Measurements from ENCODE around the gene EXOC4. TPM values are rescaled to one million over a fixed set of nuclear protein-coding genes. Genes with fewer than 3 reads are reported as not detected.

EXOC4 gene
- total RNA-seq, 4 donors from 2014 or later: 59.2 to 88.7 (median 71.6) TPM

- TF ChIP-seq, protein P1, sequence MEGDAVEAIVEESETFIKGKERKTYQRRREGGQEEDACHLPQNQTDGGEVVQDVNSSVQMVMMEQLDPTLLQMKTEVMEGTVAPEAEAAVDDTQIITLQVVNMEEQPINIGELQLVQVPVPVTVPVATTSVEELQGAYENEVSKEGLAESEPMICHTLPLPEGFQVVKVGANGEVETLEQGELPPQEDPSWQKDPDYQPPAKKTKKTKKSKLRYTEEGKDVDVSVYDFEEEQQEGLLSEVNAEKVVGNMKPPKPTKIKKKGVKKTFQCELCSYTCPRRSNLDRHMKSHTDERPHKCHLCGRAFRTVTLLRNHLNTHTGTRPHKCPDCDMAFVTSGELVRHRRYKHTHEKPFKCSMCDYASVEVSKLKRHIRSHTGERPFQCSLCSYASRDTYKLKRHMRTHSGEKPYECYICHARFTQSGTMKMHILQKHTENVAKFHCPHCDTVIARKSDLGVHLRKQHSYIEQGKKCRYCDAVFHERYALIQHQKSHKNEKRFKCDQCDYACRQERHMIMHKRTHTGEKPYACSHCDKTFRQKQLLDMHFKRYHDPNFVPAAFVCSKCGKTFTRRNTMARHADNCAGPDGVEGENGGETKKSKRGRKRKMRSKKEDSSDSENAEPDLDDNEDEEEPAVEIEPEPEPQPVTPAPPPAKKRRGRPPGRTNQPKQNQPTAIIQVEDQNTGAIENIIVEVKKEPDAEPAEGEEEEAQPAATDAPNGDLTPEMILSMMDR (IDR thresholded peaks at IDR 0.05): no peak
- no peak for DNase-seq (ENCODE audit: low spot score)
- ATAC-seq (ENCODE audit: low FRiP score): no peak
Measured at GRCh38 chr7:133360201-133360600, 107.3 kb downstream of the EXOC4 start.

GRCh38 chr7:133361806-133362205 is 108.9 kb downstream of the EXOC4 start:
- TF ChIP-seq, protein P1 (IDR thresholded peaks at IDR 0.05): no peak
- no peak for ATAC-seq (ENCODE audit: low FRiP score)
- no peak for DNase-seq (ENCODE audit: low spot score)

- no peak for DNase-seq (ENCODE audit: low spot score)
- ATAC-seq (ENCODE audit: low FRiP score): no peak
- TF ChIP-seq, protein P1 (IDR thresholded peaks at IDR 0.05): no peak
Measured at GRCh38 chr7:133364959-133365690, 112.2 kb downstream of the EXOC4 start.

DNA sequence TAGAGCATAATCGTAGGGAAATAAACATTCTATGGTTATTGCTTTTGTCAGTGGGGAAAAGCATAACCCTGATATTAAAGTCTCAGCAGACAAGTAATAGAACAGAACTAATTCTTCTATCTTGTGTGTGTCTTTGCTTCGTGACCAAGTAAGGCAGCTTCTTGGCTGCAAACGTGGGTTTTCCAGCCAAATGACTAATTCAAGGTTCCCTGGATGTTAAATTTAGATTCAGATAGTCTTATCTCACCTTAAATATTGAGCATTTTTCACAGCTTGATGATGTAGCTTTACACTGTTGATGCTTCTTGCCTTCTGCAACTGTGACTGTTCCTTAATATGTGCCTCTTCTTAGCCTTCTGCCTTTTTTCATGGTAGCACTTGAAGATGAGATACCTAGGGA is 113.0 kb downstream of the EXOC4 start:
- DNase-seq (ENCODE audit: low spot score) (no peak), ATAC-seq (ENCODE audit: low FRiP score) (no peak)
- TF ChIP-seq, protein P1 (IDR thresholded peaks at IDR 0.05): no peak

DNA sequence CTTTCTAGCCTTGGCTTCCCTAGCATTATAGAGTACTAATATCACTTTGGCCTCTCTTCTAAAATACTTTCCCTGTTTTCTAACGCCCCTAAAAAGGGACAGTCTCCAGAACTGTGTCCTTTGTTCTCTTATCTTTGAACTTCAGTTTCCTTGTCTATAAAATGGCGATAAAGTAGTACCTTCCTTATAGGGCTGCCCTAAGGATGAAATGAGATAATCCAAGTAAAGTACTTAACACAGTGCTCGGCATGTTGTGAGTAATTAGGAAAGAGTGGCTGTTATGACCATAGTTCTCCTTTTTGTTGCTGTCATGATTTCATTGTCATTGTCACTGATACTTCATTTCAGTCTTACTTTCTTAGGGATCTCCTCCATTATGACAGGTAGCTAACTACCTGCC is 114.7 kb downstream of the EXOC4 start:
- ATAC-seq (ENCODE audit: low FRiP score): no peak
- TF ChIP-seq, protein P1 (IDR thresholded peaks at IDR 0.05): no peak
- DNase-seq (ENCODE audit: low spot score): no peak

DNA sequence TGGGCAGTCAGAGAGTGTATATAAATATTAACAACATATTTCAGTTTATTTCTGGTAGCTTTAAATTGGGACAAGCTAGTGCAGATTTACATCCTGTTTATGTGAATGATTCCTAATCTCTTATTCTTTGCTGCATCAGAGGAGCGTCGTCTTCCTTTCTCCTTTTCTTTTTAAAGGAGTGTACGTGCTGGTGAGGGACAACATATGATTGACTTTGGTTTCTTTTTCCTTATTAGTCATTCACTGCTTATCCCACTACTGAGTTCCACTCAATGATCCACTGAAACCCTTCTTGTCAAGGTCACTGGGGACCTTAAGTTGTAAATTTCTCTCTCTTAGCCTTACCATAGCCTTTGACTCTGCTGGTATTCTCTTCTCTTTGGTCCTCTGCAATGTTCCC is 116.3 kb downstream of the EXOC4 start:
- TF ChIP-seq, protein P1 (IDR thresholded peaks at IDR 0.05): no peak
- DNase-seq (ENCODE audit: low spot score) (no peak), ATAC-seq (ENCODE audit: low FRiP score) (no peak)

DNA sequence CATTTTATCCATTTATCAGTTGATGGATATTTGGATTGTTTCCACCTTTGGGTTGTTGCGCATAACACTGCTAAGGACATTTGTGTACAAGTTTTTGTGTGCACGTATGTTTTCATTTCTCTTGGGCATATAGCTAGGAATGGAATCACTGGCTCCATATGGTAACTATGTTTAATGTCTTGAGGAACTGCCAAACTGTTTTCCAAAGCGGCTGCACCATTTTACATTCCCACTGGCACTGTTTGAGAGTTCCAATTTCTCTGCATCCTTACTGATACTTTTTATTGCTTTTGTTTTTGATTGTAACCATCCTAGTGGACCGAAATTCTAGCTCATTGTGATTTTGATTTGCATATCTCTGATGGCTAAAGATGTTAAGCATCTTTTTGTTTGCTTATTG is 118.7 kb downstream of the EXOC4 start:
- ATAC-seq (ENCODE audit: low FRiP score): no peak
- no peak for DNase-seq (ENCODE audit: low spot score)
- TF ChIP-seq, protein P1 (IDR thresholded peaks at IDR 0.05): no peak

Data from omental fat pad (tissue), 4 donors.